HG03039 (cell line): ENCODE measurements around the gene ZNF474.
"Not testable (repeated sequence)": the region's sequence is repeated elsewhere in the genome, so short reads cannot be mapped to it uniquely, and the experiment has no call there.

Experiments
- ATAC-seq: cut with Tn5 transposase; IDR thresholded peaks from one replicate; pipeline ENCODE4 v1.9.1; 2021; ENCODE audit warnings: mild to moderate bottlenecking, moderate library complexity; ENCODE audit not compliant: unreplicated experiment

Gene ZNF474

DNA sequence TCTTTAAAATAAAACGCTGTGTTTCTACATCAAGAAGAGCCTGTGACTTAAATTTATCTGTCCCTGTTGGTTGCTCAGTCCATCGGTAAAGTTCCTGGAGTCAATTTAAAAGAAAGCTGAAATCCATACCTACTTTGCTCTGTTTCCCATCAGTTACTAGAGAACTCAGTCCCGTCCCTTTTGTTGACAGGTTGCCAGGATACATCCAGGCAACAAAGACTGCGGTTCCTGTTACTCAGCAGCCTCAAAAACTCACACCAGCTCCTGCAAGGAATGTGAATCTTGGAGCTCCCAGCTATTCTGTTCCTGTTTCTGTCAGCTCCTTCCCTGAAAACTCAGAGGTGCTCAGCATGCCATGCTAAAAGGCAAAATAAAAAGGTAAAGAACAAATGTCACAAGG lies at the start of gene ZNF474:
TSS of gene ZNF474 (plus strand) at position 241 of the 400 bp plus-strand sequence. CDS start 22,445 bp downstream, outside the sequence.
- ATAC-seq: no peak

DNA sequence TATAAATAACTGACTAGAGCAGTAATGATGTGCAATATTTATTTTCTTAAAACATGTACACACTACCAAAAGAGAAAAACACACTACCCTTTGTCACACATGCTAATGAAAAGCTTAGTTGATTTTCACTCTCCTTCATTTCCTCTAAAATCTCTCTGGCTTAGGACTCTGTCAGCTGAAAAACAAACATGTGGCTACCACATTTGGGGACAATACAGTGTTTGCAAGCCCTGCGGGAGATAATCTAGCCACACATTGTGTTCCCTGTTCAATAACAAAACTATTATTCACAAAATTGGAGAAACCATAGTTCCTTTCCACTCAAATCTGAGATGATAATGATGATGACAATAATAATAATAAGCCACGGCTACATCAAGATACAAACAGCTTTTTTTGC lies 47.8 kb upstream of the ZNF474 start:
- no peak for ATAC-seq

DNA sequence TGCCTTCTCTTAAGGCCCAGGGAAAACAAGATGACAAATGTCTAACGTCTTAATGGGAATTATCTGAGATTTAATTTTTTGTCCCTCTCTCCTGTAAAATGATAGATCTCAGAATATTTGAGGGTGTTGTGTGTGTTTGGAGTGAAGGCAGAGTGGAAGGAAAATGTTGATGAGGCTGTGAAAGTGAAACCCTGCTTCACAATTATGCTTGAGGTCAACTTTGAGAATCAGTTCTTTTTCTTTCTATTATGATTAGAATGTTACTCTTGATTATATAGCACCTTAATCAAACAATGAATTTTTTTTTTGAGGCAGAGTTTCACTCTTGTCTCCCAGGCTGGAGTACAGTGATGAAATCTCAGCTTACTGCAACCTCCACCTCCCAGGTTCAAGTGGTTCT lies 45.8 kb upstream of the ZNF474 start:
- ATAC-seq: no peak

DNA sequence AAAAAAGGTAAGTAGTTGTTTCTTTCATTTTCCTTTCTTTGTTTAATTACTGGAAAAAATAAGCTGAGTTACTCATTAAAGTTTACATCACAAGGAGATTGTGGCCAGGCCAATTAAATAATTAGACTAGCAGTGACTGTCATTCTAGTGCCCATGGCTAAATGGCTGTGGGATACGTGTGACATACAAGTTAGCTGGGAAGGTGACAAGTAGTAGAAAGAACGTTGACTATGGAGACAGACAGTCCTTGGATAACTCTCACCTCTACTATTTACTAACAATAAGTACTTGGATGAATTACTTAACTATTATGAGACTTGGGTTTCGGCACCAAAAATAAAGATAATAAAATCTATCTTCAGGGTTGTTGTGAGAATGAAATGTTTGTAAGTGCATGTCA lies 44.3 kb upstream of the ZNF474 start:
- ATAC-seq: no peak

DNA sequence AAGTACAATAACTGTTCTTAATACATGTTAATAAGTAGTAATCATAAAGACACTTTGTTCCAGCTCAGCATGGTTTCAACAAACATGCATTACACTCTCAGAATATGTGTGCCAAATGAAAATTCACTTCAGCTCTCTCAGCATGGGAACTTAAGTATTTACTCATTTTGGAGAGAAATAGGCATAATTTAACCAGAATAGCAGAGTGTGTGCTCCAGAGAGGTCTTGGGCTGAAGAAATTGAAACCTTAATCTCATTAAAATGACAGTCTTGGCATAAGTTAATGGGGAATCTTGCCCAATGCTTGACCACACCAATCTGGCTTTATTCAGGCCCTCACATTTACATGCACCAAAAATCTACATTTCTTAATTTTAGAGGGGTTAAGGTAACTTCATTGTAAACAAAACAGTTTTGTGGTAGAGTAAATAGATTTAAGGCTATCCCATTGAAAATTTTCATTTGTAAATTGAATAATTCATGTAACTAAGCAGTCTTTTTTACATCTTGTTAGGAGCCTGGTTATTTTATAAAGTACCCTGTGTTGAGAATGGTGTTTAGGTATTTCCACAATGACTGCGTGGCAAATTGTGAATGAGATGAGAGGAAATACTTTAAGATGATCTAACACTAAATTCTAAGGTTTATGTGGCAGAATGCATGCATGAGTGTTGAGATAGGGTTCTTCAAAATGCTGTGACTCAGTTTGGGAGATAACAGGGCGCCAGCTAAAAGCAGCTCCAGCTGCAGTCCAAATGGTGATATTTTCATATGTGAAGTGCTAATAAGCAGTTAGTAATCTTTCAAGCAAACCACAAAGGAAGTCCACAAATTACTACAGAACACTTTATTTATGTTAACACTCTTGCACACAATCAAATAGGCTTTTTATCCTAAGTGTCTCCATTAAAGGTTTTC lies 40.0 kb upstream of the ZNF474 start:
- ATAC-seq: no peak

DNA sequence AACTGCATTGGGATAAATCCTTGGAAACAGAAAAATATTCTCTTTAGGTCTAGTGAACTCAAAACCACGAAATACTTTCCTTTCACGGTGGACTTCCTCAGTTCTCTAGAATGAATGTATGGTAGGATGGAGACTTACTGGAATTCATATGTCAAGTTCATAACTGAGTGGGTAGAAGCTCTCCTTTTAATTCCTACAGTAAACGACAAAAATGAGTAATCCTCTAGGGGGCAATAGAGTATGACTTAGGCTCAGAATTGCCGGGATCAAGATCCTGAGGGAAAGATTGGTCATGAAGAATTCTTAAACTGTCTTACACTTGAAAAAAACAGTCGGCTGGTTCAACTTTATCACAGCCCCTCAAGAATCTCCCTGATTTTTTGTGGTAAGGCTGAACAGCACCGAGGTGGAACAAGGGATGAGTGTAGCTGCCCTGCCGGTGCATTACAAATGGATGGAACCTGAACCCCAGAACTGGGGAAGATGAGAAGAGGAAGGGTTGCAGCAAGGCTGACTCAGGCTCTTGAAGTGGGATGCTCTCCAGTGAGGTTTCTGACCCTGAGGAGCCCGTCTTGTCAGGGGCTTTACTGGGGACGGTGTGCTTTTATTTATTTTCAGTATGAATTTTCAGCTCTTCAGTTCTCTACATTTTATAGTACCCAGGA lies 37.3 kb upstream of the ZNF474 start:
- no peak for ATAC-seq

DNA sequence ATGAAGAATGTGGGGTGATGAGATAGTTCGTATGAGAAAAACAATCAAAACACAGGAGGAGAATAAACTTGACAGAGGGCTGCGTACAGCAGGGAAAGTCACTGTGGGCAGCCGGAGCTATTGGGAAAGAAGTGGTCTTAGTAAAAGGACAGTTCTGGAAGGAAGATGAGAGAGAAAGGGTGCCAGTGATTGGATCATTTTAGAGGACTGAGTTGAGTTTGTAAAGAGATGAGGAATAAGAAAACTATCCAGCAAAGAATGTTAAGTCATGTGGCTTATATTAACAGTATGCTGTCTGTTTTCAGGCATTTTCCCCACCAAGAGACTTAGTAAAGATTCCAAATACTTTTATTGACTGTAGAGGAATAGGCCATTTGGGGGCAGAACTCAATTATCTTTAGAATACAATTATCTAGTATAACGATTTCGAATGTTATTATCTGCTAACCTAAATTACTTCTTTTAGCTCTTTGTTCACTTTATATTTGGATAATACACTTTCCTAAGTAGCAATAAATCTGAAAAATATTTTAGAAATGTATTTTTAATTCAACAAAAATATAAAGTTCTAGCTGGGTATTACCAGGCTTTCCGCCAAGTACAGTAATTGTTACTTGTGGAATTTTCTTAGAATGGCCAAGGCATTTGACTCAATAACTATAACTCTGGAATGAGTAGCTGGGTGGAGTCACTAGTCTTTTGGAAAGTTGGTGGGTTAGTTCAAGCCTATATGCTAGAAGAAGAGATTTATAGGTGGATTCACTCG lies 35.7 kb upstream of the ZNF474 start:
- no peak for ATAC-seq

DNA sequence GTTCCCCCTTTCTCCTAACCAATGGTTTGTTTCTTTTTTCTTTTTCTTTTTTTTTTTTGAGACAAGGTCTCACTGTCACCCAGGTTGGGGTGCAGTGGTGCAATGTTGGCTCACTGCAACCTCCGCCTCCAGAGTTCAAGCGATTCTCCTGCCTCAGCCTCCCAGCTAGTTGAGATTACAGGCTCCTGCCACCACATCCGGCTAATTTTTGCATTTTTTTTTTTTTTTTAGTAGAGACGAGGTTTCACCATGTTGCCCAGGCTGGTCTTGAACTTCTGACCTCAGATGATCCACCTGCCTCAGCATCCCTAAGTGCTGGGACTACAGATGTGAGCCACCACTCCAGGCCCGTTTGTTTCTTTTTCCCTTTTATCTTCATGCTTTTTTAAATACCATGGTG lies 35.1 kb upstream of the ZNF474 start:
- not testable (repeated sequence) for ATAC-seq

DNA sequence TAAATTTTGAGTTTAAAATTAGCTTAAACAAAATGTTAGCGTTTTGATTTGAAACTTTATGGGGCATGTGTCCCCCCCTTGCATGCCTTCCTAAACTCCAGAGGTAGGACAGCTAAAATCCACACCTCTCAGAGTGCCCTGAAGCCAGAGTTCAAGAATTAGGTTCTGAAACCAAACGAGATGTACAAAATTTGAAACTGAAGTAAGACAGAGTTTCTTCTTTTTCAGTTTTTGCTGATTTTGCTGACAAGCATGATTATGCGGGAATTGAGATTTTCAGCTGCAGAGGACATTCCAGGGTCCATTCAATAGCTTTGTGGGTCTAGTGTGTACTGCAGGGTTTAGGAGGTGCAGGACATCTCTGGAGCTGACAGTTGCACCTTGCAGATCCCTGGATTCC lies 34.2 kb upstream of the ZNF474 start:
- no peak for ATAC-seq

DNA sequence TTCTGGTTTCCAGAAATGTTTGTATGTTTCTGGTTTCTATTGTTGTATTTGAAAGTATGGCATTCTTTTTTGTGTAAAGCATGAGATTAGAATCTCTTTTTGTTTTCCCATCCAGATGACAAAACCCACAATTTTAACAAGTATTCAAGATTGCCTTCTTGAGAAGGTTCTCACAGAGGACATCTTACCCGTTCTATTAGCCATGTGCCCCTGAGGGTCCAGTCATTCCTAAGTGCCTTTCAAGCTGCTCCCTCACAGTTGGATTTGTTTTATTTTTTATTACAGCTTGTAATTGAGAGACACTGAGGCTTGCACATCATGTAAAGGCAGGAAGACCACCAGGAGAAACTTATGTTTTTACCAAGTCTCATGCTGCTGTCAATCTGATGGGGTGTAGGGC lies 32.0 kb upstream of the ZNF474 start:
- ATAC-seq: no peak

DNA sequence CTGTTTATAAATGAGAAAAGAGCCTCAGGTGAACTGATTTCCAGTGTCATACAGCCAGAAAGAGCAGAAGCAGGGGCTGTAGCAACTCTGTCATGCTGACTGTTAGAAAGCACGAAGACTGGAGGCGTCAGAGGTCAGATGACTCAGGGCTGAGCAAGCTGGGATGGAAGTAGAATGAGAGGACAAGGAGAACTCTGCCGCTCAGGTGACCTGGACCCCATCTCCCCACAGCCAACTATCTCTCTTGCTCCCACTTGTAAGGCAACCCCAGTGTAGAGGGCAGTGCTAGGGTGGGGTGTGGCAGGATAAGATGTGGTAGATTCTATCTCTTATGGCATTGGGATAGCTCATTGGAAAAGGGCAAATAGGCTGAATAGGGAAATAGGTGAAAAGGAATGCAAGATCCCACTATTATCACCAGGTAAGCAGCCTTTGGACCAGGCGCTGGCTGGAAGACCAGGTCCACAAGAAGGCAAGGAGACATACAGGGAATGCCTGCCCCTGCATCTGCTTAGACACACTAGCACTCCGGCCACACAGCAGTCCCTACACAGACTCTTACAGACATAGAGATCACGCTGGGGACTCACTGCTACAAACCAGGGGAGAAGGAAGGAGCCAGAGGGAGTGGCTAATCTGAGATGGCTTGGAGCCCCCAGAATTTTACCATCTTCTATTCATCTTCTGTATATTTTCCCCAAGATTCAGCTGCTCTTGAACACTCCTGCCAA lies 30.1 kb upstream of the ZNF474 start:
- ATAC-seq: no peak

DNA sequence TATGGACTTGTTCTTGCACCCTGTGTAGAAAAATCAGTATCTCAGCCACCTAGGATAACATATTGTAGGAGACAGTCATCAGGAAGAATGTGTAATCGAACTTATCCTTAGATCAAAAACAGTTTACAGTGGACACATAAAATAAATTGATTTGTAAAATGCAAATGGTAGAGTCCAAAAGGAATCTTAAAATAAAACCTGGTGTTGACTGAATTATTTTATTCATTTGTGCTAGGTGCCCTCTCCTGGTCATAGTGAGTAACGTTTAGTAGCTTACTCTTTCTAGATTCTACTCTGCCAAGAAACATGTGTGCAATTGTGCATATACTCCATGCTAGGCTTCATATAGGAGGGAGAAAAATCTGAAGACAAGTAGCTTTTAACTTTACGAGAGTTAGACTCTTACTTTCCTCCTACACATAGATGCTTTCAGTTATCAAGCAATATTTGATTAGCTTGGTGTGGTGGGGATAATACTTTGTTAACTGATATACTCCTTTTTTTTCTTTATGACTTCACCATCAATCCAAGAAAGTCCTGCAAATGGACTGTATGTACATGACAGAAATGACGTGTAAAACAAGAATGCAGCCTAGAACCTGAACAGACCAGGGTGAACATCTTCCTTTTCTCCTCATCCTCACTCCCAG lies 27.6 kb upstream of the ZNF474 start:
- ATAC-seq: peak; percentile 63

DNA sequence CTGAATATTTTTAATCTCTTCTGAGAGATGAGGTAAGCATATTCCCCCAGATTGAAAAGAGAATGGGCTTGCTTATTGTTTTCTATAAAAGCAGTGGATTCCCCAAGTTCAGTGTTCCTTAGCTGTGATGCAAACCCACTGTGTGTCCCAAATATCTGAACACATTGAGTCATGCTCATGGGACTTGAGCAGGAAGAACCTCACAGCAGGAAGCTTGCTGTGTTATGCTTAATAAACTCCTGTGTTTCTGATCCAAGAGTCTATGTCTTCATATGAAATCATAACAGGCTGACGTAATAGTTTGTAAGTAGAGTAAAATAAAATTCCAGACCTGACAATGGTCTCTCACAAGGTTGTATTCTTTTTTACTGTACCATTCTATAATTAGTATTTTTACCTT lies 26.5 kb upstream of the ZNF474 start:
- ATAC-seq: no peak

DNA sequence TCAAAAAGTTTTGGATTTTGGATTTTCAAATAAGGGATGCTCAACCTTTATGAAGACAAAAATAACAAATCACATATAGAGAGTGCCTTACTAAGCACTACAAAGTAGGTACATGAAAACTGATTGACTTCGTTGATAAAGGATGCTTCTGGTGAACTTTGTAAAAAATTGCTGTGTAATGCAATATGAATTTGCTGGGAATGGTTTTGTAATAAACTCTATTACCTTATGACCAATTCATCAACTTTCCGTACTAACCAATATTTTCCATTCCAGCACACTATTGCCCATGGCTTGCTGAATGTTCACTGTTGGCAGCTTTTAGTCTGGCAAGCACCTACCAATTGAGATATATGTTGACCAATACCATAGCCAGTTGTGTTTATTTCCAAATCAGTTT lies 23.4 kb upstream of the ZNF474 start:
- ATAC-seq: no peak

DNA sequence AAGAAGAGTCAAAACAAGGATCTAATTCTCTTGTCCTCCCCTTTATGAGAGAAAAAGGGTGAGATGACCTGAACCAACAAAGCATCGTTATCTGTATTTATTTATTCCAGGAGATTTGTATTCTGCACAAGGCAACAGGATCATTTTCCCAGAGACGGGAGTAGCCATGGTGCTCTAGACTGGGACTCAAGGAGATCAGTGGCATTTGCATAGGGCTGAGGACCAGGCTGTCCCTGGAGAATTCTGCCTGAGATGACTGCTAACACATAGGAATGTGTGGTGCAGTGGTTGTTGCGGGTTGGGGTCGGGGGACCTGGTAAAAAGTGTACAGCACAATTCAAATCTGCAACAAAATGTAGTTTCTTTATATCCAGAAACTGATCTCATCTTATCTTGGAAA lies 22.3 kb upstream of the ZNF474 start:
- no peak for ATAC-seq

DNA sequence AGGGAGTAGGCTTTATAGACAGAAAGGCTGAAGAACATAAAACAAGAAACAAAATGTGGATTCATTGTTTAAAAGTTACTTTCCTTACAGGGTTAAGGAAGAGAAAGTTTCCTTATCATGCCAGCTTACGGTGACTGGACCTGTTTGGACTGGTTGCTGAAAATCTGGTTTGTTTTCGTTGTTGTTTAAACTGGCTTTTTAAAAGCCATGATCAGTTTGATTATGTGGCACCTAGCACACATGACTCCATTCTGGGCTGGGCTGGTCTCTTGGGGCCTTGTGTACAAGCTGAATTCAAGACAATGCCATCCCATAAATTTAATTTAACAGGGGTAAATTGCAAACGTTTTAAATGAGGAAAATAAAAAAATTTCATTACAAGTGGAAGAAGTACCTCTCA lies 18.4 kb upstream of the ZNF474 start:
- ATAC-seq: no peak

DNA sequence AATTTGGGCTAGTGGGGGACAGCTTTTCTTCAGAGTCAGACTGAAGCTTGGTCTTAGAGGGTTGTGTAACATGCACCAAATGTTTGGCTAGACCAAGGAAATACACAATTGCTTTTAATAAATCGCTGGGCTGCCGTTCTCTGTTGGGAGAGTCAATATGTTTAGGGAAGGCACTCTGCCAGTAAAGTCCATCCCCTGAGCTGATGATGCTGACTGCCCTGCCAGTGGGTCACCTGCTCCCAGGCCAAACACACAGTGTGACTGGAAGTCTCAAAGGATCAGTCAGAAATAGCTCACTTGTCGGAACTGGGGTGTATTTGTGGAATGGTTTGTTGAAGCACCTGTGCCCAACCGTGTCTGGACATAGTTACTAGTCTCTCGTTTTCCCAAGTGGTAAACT lies 17.9 kb upstream of the ZNF474 start:
- ATAC-seq: no peak

DNA sequence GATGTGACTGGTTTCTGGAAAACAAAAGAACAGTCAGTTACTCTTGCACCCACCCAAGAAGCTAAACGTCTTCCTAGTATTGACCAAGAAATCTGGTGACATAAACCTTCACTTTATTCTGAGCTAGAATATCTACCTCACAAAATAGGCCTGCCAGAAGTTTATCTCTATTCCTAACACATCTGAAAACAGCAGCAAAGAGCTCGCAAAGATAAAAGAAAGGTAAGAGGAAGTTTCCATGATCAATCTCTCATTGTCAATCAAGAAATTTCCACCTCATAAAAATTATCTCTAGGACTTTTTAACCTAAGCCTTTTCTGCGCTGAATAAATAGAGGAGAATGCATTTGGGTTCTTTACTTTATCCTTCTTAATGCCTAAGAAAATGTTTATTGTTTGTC lies 17.3 kb upstream of the ZNF474 start:
- no peak for ATAC-seq

DNA sequence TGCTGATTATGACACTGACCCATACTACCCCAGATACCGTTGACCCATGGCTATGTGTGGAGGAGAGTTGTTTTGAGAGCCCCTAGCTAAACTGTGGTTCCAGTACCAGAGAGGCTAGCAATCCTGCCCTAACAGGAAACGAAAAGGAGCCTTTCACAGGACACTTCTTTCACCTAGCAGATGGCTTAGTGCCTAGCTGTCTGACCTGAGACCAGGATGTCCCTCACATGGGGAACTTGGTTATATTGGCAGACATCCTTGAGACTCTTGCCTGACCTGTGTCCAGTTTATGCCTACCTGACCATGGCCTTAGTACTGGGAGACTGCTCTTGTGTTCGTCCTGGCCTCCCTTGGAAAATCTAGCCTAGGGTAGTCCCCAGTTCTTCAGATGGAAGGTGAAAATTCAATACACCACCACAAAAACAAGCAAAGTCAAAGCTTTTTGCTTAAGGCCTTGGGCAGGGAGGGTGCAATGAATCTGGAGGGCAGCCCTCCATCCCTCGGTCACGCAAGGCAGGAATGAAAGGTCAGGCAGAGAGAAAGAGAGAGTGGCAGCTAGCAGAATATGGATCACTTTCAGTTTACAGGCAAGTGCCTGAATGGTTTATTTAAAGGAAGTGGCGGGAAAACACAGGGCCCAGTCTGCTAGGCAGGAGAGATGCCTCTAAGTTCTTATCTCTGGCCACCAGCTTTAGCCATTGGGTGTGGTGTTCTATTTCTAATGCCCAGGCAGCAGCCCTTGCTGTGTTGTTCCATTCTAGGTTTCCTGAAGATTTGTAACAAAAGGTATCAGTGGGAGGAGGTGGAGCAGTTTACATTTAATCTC lies 16.4 kb upstream of the ZNF474 start:
- ATAC-seq: no peak

DNA sequence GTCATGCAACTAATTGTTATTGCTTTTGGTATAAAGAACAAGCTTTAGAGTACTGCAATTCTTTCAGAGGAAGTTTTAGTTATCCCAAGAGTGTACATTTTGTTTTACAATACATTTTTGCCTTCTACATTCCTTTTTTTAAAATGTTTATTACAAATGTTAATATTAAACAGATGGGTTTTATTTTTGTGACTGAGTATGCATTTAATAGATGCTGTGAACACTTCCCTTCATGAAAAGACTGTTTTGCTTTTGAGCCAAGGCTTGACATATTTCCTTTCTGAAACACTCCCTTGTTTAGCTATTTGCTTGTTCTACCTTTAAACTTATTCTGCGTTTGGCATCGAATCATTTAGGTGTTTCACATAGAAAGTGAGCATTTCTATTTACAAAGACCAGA lies 14.8 kb upstream of the ZNF474 start:
- ATAC-seq: no peak
